Stimulated activated naive CD4-positive, alpha-beta T cell (primary cell): ENCODE measurements around the gene SCUBE1.

ENCODE experiments used
- DNase-seq, 6 experiments: peaks; one replicate each; lab custom pipeline; 2025; lab: John Stamatoyannopoulos, UW

Gene SCUBE1

DNA sequence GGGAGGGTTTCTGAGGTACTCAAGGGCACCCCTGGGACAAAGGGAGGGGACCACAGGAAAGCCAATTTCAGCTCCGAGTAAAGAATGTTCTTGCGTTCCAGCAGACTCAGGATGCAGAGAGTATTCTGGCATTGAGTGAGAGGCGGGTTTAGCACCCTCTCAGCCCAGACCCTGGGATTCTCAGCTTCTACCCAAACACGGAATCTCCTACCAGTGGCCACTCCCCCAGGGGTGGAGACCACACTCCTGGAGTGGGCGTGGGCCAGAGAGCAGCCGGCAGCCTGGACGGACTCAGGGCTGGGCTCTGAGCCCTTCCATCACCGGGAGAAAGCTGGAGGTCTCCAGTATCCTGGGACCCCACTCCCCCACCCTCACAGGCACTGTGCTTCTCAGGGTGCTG, 130.1 kb downstream of the SCUBE1 start:
- no peak for DNase-seq

DNA sequence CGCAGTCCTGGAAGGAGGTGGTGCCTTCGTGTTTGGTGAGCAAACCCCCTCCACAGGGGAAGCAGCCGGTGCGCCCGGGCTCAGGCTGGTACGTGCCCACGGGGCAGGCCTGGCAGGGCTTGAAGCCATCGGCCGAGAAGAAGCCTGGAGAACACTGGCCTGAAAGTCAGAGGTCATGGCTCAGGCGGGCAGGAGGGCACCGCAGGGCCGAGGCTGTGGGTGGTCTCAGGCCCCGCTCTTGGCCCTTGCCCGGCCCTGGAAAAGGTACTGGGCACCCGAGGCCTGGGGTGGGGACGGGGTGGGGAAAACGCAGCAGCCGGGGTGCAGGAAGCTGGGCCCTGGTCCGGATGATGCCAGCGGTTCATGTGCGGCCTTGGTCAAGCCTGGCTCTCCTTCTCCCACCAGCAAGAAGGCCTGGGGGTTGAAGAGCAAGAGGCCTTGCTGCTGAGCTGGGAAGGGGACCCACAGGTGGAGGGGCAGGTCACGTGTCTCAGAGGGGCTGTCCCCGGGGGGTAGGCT, 130.7 kb downstream of the SCUBE1 start:
- DNase-seq: no peak

DNA sequence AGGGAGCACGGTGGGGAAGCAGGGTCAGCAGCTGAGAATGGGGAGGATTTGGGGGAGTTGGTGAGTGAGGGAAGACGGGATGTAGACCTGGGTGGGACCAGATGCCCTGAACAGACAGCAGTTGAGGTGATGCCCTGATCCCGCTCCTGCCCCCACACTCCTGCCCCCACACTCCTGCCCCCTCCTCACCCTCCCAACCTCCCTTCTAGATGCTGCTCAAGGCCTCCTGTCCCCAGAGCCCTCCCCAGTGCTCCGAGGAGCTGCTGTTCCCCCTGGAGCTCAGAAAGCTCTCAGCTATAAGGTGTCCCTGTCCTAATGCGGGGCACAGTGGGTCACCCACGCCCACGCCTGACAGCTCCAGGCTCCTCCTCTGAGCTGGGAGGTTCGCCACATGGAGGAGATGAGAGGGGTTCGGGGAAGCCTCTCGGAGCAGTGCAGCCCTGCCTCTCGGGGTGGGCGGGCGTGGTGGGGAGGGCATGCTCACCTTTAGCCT, 131.2 kb downstream of the SCUBE1 start:
- no peak for DNase-seq

DNA sequence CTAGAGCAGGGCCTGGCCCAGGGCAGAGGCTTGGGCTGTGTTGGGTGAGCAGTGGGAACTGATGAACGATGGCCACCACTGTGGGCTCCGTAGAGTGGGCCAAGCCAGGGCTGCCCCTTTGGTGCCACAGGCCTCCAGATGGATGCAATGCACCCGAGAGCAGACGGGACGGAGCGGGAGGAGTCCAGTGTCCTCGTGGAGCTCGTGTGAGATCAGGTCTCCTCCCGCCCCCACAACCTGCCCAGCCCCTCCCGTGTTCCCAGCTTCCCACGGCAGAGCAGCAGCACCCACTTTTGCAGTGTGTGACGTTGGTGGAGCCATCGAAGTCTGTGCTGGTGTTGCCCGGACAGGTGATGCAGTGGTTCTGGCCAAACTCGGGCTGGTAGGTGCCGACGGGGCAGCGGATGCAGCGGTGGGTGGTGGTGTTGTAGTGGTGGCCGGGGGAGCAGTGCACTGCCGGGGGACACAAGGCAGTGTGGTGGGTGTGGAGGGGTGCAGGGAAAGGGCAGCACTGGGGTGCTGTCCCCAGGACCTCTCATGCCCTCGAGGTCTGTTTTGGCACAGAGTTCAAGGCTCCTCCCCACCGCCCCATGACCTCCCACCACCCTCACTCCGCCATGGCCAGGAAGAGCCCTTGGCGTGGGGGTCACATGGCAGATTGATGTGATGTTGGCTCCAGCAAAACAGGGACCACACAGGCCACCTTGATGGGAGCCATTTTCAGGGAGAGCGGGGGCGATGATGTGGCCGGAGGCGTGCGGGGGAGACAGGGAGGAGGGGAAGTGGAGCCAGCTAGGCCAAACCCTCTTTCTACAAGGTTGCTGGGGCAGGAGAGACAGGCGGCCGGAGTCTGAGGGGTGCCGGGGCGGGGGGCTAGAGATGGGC, 132.3 kb downstream of the SCUBE1 start:
- DNase-seq: no peak

DNA sequence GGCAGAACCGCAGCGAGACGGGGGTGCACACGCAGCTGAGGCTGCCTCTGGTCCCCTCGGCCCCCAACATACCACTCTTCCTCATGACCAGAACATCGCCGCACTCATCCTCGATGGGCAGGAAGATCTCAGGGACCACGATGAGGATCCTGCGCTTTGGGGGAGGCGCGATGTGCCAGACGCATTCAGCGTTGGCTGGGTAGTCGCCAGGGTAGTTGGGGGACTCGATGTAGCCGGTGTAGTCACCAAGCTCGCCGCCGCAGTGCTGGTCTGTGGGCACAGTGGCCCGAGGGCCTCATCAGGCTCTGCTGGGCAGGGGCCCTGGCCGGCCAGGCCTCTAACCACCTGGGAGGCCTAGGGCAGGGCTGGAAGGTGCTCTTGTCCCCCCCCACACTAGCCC, 133.2 kb downstream of the SCUBE1 start:
- DNase-seq: no peak

DNA sequence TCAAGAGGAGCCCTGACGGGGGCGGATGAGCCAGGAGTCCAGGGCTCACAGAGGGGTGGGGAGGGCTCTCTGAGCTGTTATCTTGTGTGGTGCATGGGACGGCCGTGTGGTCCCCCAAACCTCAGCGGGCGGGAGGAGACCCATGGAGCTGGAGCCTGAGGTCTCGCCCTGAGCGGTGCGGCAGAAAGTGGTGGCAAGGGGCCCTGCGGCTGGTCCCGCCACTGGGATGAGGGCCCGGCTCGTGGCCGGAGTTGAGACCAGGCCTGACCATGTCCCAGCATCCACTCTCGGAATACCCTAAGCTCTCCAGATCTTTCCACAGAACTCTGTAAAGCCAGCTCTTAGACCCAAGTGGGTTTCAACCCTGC, 133.7 kb downstream of the SCUBE1 start:
- no peak for DNase-seq

DNA sequence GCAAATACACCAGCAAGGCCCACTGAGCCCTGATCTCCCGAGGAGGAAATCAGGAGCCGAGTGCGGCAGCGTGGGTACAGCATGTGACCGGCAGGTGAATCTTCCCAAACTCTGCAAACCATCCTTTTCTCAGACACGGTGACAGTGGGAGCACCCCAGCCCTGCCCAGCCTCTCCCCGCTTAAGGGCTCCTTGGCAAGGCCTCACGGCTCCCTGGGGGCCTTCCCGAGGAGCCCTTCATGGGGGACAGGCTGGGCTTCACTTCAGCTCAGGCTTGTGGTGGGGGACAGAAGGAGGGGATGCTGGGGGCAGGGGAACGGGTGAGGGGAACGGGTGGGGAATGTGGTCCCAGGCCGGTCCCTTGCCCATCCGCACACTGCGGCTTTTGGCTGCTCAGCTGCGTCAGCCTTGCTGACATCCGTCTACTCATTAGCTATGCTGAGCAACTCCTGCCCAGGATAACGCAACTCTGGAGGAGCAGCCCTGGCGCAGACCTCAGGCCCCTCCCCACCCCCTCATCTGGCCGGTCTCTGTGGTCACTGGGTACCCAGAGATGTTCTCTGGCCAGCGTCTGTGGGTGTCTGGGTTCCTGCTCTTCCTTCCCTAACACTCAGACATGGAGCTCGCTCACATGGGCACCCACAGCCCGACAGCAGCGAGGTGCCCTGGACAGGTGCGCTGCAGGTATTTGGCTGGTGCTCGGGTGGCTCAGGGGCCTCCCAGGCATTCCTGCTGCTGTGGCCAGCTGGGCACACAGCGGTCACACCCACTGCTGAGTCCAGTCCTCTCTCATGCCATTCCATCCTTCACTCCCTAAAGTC, 134.3 kb downstream of the SCUBE1 start:
- no peak for DNase-seq

DNA sequence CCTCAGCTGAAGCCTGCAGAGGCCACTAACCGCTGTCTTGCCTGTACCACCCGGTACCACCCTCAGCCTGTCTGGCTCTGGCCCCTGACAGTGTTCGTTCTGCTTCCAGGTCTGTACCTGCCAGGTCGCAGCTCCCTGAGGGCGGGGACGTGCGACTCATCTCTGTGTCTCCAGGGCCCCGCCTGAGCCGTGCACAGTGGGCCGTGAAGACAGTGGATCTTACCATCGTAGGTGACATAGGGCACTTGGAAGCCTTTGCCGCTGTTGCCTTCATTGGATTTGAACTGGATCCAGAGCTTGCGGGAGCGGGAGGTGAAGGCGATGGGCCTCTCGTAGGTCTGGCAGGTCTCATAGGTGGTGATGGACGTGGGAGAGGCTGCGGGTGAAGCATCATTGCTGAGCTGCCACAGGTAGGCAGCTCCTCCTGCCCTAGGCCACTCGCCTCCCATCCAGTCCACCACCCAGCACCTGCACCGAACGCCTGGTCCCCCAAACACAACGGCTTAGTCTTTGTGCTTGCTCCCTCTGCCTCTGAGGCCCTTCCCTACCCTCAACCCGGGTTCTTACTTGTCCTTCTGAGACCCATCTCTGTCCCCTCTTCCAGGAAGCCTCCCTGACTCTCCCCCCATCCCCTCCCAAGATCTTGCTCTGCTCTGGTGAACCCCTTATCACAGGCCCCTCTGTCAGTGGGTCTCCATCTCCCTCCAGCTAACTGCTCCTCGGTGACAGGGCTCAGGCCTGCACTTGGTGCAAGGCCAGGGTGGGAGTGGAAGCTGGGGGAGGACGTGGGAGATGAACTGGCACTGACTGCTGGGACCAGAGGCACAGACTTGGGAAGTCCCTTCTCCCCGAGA, 135.1 kb downstream of the SCUBE1 start:
- no peak for DNase-seq

DNA sequence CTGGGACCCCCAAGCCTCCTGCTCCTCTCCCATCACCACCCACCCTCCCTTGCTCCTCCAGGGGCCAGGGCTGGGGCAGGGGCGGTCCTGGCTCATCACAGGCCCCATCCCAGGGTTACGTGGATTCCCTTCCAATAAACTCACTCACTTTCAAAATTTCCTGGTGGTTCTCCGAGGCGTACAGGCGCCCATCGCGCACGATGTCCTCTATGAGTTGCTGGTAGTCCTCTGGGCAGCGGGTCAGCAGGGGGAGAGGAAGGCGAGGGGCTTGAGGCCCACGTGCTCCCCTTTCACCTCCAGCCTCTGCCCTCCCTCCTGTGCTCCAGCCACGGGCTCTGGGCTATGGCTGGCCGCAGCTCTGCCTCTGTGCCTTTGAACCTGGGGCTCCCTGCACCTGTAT, 135.8 kb downstream of the SCUBE1 start:
- no peak for DNase-seq

DNA sequence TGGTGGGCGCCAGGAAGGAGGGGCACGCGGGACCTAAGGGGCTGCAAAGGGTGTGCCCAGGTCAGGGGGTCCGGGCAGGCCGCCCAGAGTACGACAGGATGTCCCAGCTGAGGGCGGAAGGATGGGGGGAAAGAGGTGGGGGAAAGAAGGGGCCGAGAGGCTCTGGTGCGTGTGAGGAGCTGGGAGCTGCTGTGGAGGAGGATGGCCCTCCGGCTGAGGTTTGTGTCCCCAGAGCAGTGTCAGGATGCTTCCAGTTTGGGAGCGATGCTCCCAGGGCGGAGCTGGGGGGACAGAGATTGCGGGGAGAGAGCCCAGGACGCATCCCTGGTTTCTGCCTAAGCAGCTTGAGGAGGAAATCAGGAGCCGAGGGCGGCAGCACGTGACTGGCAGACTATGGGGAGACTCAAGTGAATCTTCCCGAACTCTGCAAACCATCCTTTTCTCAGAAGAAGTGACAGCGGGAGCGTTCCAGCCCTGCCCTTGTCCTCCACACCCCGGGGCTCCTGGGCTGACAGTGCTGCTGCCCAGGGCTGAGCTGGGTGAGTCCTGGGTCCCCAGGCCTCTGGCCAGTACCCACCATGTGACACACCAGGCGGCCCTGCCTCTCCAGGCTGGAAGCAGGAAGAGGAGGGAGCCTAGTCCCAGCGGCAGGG, 136.5 kb downstream of the SCUBE1 start:
- DNase-seq: no peak

DNA sequence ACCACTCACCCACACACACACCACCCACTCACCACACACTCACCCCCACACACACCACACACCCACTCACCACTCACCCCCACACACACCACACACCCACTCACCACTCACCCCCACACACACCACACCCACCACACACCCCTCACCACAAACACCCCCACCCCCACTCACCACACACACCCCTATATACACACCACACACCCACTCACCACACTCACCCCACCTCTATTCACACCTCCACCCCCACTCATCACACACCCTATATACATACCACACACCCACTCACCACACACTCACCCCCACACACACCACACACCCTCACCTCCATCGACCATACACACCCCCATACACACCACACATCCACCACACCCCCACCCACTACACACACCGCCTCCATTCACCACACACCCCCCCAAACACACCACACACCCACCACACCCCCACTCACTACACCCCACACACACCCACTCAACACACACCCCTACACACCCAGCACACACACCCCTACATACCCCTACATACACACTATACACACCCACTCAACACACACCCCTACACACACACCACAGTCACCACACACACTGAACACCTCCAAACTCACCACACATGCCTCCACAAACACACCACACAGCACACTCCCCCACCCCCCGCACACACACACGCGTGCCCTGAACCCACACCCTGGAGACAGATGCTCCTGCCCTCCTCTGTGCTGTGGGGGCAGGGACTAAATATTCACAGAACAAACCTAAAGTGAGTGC, 137.2 kb downstream of the SCUBE1 start:
- DNase-seq: no peak

DNA sequence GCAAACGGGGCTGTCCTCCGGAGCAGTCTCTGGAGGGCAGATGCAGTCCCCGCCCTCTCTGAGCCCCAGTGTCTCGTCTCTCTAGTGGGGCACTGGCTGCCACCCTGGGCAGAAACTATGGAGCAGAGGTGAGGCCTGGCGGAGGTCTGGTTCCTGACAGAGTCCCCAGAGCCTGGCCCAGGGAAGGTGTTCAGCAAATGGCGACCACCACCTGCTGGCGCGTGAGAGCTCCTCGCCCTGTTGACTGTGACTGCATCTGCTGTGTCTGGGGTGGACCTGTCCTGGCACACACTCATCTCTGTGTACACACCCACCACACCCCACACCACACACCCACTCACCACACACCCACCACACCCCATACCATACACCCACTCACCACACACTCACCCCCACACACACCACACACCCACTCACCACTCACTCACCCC, 137.9 kb downstream of the SCUBE1 start:
- no peak for DNase-seq

DNA sequence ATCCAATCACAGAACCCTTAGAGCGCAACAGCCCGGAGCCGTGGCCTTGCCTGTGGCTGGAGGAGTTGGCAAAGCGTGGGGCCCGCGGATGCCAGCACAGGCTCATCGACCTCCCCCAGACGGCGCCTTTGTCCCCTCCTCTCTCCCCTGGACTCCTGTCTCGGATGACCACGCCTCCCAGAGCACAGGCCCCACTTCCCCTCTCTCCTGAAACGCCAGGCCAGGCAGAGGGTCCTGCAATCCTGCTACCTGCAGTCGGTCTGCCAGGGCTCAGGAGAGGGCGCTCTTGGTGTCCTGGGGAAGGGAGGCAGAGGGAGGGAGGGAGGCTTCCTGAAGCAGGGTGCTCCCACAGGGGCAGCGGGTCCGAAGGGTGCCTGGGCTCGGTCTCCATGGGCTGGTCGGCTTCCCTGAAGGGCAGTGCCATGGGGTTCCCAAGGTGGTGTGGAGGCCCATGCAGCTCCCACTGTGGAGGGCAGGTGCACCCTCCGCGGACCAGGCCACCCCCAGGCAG, 139.6 kb downstream of the SCUBE1 start:
- DNase-seq: no peak

DNA sequence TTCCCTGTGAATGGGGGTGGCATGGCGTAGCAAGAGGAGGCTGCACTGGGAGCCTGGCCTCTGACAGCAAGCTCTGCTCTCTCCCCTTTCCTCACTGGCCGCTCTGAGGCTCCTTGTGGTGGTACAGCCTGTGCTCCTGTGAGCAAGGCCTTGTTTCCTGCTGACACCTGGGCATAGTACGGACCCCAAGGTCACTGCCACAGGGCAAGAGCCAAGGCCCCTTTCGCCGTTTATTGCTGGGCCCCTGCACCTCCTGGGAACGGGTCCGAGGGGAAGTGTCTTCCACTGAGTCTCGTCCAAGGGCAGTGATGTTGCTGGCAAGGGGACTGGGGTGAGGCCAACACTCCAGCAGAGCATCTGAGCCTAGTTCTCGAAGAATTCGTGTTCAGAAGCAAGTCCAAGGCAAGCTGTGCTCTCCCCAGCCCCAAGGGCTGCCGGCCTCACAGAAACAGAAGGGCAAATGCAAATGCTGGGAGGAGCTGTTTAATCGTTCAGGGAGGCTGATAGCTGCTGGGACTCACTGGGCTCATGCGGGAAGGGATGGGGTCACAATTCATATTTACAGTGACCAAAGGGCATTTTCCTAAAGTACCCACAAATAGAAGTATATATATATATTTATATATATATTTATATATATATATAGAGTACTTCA, 140.3 kb downstream of the SCUBE1 start:
- DNase-seq: no peak

DNA sequence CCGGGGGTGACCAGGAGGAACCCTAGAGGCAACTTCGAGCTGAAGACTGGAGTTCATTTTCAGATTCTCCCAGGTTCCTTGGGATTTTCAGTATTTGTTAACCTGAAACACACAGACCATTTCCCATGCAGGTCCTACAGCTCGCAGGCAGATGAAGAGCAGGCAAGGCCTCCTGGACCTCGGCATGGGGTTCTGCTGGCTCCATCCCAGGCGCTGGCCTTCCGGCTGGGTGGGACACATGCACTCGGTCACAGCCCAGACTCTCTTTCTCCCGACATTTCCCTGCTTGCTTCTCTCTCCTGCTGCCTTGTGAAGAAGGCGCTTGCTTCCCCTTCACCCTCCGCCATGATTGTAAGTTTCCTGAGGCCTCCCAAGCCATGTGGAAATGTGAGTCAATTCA, 140.8 kb downstream of the SCUBE1 start:
- DNase-seq: no peak

DNA sequence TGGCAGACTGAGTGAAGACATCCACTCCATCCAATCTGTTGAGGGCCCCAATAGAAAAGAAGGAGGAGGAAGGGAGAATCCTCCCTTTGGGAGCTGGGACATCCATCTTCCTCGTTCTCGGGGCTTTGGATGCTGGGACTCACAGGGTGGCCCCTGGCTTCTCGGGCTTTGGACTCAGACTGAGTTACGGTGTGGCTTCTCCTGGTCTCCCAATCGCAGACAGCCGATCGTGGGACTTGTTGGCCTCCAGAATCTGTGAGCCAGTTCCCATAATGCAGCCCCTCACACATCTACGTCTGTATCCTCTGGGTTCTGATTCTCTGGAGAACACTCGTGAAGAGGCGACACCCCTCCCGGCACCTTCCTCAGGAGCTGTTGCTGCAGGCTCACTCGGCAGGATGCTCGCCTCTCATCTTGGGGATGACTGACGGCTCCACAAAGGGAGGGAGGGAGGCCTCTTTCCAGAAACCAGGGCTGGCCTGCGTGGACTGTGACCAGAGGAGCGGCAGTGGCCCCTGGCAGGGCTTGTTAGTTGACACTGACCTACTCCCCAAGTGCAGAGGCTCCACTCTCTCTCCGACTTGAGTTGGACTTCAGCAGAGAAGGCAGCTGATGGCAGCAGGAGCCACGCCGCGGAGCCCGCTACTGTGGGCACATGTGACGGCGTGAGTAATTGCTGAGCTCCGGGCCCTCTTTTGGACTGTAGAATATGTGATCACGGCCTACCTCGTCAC, 141.5 kb downstream of the SCUBE1 start:
- no peak for DNase-seq

DNA sequence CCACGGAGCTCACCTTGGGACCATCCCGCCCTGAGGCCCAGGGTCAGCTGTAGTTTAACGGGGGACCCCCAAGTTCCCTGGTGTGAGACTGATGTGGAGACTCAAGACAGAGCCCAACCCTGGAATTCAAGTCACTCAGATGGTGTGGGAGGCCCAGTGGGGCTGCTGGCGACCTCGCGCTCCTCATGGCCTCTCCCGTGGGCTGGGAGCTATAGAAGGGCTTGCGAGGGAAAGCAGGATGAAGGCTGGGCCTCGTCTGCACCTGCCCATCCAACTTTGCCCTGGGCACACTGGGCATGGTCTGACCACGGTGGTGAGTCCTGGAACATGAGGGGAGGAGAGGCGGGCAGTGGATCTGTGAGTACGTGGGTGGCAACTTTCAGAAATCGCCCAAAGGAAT, 142.6 kb downstream of the SCUBE1 start:
- no peak for DNase-seq

DNA sequence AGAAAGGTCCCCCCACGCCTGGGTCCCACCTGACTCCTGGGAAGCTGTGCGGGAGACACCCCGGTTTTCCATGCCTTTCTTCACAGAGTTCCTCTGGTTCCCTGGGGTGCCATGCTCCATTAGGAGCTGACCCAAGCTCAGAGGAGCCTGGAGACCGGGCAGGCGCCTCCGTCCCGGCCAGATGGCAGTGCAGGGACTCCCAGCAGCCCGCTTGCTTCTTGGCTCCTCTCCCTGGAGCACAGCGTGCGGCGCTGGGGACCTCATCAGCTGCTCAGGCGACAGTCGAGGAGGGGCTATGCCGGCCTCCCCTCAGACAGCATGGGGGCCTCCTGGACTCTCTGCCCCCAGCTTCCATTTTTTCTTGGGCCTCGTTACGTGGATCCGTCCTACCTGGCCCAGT, 143.1 kb downstream of the SCUBE1 start:
- DNase-seq: no peak

DNA sequence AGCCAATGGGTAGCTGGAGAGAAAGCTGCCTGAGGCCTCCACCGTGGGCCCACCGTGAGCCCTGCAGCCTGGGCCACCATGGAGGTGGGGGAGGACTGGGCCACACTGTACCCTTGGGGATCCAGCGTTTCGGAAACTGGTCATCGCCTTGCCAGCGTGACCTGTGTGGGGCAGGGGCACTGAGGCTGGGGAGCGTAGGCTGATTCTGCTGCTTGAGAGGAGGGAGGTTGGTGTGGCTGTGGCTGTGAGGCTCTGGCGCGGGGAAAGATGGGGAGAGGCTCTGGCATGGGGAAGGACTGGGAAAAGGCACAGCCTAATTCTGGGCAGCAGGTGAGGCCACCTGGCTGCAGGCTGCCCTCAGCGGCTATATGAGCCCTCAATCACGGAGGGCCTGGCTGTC, 143.6 kb downstream of the SCUBE1 start:
- no peak for DNase-seq
